ENCODE data around the gene KARS1. TPM values are rescaled to one million over a fixed set of nuclear protein-coding genes. Genes with fewer than 3 reads are reported as not detected.

KARS1 gene
- total and polyA plus RNA-seq, 2 of the 4 experiments (the other 2 are of a cell fraction): 122 to 228 TPM

GRCh38 chr16:75630052-75630451 lies 17.4 kb downstream of the KARS1 start:
- H3K23ac ChIP-seq (ENCODE audit: low read depth, low read length): no peak overlapping the region
- H4K91ac ChIP-seq (ENCODE audit: insufficient read depth, low read depth, low read length): no peak overlapping the region
- TF ChIP-seq CEBPB (IDR thresholded peaks at IDR 0.05; ENCODE audit: low read depth, low read length) (no peak), MXI1 (IDR thresholded peaks at IDR 0.05; ENCODE audit: borderline replicate concordance, low read depth, low read length) (no peak), FOS (IDR thresholded peaks at IDR 0.05; ENCODE audit: low read depth, low read length) (no peak), MAZ (IDR thresholded peaks at IDR 0.05; ENCODE audit: borderline replicate concordance, low read depth, low read length) (no peak), CHD1 (IDR thresholded peaks at IDR 0.05; ENCODE audit: low read depth, low read length) (no peak), MAFK (IDR thresholded peaks at IDR 0.05; ENCODE audit: low read depth, low read length) (no peak), RFX5 (IDR thresholded peaks at IDR 0.05; ENCODE audit: low read depth, low read length) (no peak), RAD21 (IDR thresholded peaks at IDR 0.05; ENCODE audit: low read length) (no peak), RCOR1 (IDR thresholded peaks at IDR 0.05; ENCODE audit: insufficient replicate concordance, low read length) (no peak), BHLHE40 (IDR thresholded peaks at IDR 0.05; ENCODE audit: low read depth, low read length) (no peak), SMC3 (IDR thresholded peaks at IDR 0.05; ENCODE audit: low read depth, low read length) (no peak), ELK1 (IDR thresholded peaks at IDR 0.05; ENCODE audit: borderline replicate concordance, low read depth, low read length) (no peak), USF2 (IDR thresholded peaks at IDR 0.05; ENCODE audit: low read depth, low read length) (no peak)
- TF ChIP-seq, protein P1, sequence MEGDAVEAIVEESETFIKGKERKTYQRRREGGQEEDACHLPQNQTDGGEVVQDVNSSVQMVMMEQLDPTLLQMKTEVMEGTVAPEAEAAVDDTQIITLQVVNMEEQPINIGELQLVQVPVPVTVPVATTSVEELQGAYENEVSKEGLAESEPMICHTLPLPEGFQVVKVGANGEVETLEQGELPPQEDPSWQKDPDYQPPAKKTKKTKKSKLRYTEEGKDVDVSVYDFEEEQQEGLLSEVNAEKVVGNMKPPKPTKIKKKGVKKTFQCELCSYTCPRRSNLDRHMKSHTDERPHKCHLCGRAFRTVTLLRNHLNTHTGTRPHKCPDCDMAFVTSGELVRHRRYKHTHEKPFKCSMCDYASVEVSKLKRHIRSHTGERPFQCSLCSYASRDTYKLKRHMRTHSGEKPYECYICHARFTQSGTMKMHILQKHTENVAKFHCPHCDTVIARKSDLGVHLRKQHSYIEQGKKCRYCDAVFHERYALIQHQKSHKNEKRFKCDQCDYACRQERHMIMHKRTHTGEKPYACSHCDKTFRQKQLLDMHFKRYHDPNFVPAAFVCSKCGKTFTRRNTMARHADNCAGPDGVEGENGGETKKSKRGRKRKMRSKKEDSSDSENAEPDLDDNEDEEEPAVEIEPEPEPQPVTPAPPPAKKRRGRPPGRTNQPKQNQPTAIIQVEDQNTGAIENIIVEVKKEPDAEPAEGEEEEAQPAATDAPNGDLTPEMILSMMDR (conservative IDR thresholded peaks at IDR 0.05; ENCODE audit: low read depth, low read length): no peak
- H3K4ac ChIP-seq (ENCODE audit: low read depth, low read length): no peak overlapping the region
- no peak overlapping the region for H3K27ac ChIP-seq (ENCODE audit: insufficient read depth, low read length)
- WGBS, 2 experiments (ENCODE audit: extremely low coverage in 2 of 2, insufficient read length in 1 of 2): no CpG with 5 or more reads among the region's 3 CpGs
- H2BK5ac ChIP-seq (ENCODE audit: low read depth, low read length, poor library complexity, severe bottlenecking): no peak overlapping the region
- H3K27me3 ChIP-seq (ENCODE audit: control insufficient read depth, insufficient read depth, low read length): no peaks in the 10 kb centered on the region
- H2BK20ac ChIP-seq (ENCODE audit: low read depth, low read length): no peak overlapping the region
- no peak overlapping the region for H3K4me3 ChIP-seq (ENCODE audit: insufficient read depth, low read depth, low read length)
- no TSS peak for BruUV-seq (replicated peaks)
- no peak overlapping the region for H3K14ac ChIP-seq (replicated peaks; ENCODE audit: low read depth, low read length)
- no peak overlapping the region for H3K18ac ChIP-seq (ENCODE audit: low read depth, low read length)
- H4K5ac ChIP-seq (ENCODE audit: low read depth, low read length): no peak overlapping the region
- POLR2A ChIA-PET (ENCODE audit: unreplicated experiment): no interaction called here
- no peak overlapping the region for H3K9ac ChIP-seq (ENCODE audit: low read depth, low read length)
- intact Hi-C loops (cut with micrococcal nuclease): no loop called here
- no peaks in the 10 kb centered on the region for H3K9me1 ChIP-seq (ENCODE audit: insufficient read depth, low read length)
- no peaks in the 10 kb centered on the region for H3K4me1 ChIP-seq (ENCODE audit: control insufficient read depth, insufficient read depth, low read length)
- H3K9me3 ChIP-seq (ENCODE audit: control insufficient read depth, insufficient read depth, low read length): no peaks in the 10 kb centered on the region
- in situ Hi-C loops (cut with MboI; ENCODE audit: low sequenced_read_pairs): no loop called here
- H4K8ac ChIP-seq (ENCODE audit: low read depth in 2 of 2, low read length in 2 of 2): no peak overlapping the region
- H3K79me1 ChIP-seq (ENCODE audit: low read depth in 1 of 2, low read length in 2 of 2): no peaks in the 10 kb centered on the region; a peak in 1 of 4 replicates
- H2AFZ ChIP-seq (replicated peaks; ENCODE audit: low read length, poor library complexity): no peak overlapping the region
- H2BK120ac ChIP-seq (ENCODE audit: low read depth, low read length): no peak overlapping the region
- no peak overlapping the region for H2AK5ac ChIP-seq (ENCODE audit: low read depth, low read length)
- dilution Hi-C loops (cut with HindIII; ENCODE audit: low sequenced_read_pairs, unreplicated experiment): no loop called here
- H3K36me3 ChIP-seq (ENCODE audit: control insufficient read depth, insufficient read depth, low read length): peaks cover 75% of the 10 kb centered on the region
- CTCF ChIA-PET: interaction anchor here (0.6 kb wide), 1 partner anchor 9 kb away, joined by 3 read pairs; no protein-coding TSS in a partner anchor
- H3K4me2 ChIP-seq (ENCODE audit: low read depth, low read length): no peak overlapping the region
- no peak overlapping the region for H2BK15ac ChIP-seq (ENCODE audit: low read depth, low read length)
- ATAC-seq (ENCODE audit: low read depth) (no peak), DNase-seq (no peak)
- no peaks in the 10 kb centered on the region for H4K20me1 ChIP-seq (ENCODE audit: insufficient read depth, low read length)
- H3K56ac ChIP-seq (ENCODE audit: extremely low read depth, insufficient read depth, low read length): no peak overlapping the region
- no peak overlapping the region for H2AK9ac ChIP-seq (replicated peaks; ENCODE audit: low read depth, low read length, poor library complexity)
